Effector memory CD4-positive, alpha-beta T cell (primary cell): ENCODE data around the gene AGBL4.
"Not testable (repeated sequence)": the region's sequence is repeated elsewhere in the genome, so short reads cannot be mapped to it uniquely, and the experiment has no call there.

Source experiments
- DNase-seq, 3 donors: peaks; one replicate each; pipeline ENCODE4 v3.0.0-alpha.2; 2020
- H3K27ac ChIP-seq: 2 replicates; pipeline ENCODE4 v1.7.0; 2013; ENCODE audit warnings: mild to moderate bottlenecking, low read length, moderate library complexity; ENCODE audit not compliant: insufficient read depth, poor library complexity, severe bottlenecking
- H3K27me3 ChIP-seq: replicated peaks from 2 replicates; pipeline ENCODE4 v1.7.0; 2013; ENCODE audit warnings: mild to moderate bottlenecking, low read length; ENCODE audit not compliant: insufficient read depth, control insufficient read depth, poor library complexity, severe bottlenecking
- H3K36me3 ChIP-seq: 2 replicates; pipeline ENCODE4 v1.7.0; 2013; ENCODE audit warnings: mild to moderate bottlenecking, low read length, moderate library complexity; ENCODE audit not compliant: control insufficient read depth, insufficient read depth
- H3K4me1 ChIP-seq: 2 replicates; pipeline ENCODE4 v1.7.0; 2013; ENCODE audit warnings: low read length, mild to moderate bottlenecking; ENCODE audit not compliant: control insufficient read depth, insufficient read depth, poor library complexity, severe bottlenecking
- H3K4me3 ChIP-seq: 2 replicates; pipeline ENCODE4 v1.7.0; 2013; ENCODE audit warnings: low read length, low read depth, mild to moderate bottlenecking; ENCODE audit not compliant: insufficient read depth, poor library complexity, severe bottlenecking
- H3K9me3 ChIP-seq: 2 replicates; pipeline ENCODE4 v1.7.0; 2013; ENCODE audit warnings: mild to moderate bottlenecking, low read length, moderate library complexity; ENCODE audit not compliant: control insufficient read depth

Gene AGBL4

DNA sequence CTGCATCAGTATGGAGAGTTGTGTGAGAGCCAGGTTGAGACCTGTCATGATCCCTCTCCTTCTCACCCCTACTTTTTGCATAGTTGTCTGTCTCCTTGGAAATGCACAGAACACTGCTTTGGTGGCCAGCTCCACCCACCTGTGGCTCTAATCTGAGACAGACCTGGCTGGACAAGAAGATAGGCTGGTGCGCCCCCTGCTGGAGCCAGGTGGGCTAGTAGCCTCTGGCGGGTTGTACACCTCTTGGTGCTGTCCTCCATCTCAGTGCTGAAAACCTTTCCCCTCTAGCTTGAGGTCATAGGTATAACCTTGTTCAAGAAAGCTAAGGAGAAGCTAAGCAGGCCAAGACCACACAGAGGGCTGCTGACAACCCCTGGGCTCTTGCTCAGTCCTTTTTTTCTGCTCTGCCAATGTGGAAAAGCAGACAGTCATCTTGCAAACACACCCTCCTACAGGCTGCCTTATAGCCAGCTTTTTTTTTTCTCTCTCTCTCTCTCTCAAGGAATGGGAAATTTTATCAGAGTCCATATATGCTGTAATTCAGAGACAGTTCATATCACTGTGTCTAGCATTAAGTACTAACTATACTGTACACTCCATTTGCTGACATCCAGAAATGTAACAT, 1492.9 kb downstream of the AGBL4 start:
- no peak for DNase-seq

DNA sequence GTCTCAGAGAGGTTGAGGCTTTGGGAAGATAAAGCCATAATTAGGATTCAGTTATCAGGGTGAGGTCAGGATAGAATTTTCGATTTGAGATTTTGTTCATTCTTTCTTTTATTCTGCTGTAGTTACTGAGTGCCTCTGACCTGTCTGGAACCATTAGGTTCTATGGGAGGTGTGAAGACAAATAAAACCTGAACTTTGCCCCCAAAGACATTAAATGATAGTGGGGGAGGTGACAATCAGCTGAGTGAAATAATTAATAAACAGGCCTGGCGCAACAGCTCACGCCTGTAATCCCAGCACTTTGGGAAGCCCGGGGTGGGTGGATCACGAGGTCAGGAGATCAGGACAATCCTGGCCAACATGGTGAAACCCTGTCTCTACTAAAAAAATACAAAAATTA, 1496.7 kb downstream of the AGBL4 start:
- Histone ChIP-seq H3K27me3 (no peaks in the 10 kb centered on the region), H3K36me3 (no peaks in the 10 kb centered on the region), H3K4me3 (no peak overlapping the region), H3K9me3 (no peaks in the 10 kb centered on the region), H3K27ac (no peak overlapping the region), H3K4me1 (no peaks in the 10 kb centered on the region)
- DNase-seq: no peak

More for the DNA sequence above, 1492.9 kb downstream of the AGBL4 start:
- Histone ChIP-seq H3K4me3 (no peak overlapping the region), H3K9me3 (no peaks in the 10 kb centered on the region), H3K36me3 (no peaks in the 10 kb centered on the region), H3K27ac (no peak overlapping the region), H3K4me1 (no peaks in the 10 kb centered on the region), H3K27me3 (no peaks in the 10 kb centered on the region)

DNA sequence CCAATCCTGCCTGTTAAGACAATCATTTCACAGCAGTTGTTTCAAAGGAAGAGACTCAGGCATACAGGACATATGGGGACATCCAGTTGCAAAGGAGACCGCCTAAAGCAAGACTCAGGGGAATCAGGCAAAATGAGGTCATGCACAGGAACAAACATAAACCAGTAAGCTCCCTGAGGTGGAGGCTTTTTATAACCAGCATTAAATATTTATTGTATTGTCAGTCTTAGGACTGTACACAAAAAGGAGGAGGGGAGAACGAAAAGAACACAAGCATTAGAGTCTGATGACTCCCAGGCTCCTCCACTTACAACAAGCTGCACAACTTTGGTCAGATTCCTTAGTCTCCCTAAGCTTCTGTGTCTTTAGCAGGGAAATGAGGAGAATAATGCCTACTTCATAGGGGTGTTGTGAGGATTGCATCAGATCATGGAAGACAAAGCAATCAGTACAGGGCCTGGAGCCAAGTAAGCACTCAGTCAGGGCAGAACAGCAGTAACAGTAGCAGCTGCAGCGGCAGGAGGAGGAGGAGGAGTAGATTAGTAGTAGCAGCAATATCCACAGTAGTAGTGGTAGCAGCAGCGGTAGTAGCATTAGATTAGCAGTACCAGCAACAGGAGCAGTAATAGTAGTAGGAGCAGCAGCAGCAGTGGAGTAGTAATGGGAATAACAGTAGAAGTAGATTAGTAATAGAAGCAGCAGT, 1497.6 kb downstream of the AGBL4 start:
- H3K4me1 ChIP-seq: no peaks in the 10 kb centered on the region
- no peaks in the 10 kb centered on the region for H3K9me3 ChIP-seq
- DNase-seq: no peak
- H3K27ac ChIP-seq: no peak overlapping the region
- no peaks in the 10 kb centered on the region for H3K27me3 ChIP-seq
- H3K36me3 ChIP-seq: no peaks in the 10 kb centered on the region
- H3K4me3 ChIP-seq: no peak overlapping the region

DNA sequence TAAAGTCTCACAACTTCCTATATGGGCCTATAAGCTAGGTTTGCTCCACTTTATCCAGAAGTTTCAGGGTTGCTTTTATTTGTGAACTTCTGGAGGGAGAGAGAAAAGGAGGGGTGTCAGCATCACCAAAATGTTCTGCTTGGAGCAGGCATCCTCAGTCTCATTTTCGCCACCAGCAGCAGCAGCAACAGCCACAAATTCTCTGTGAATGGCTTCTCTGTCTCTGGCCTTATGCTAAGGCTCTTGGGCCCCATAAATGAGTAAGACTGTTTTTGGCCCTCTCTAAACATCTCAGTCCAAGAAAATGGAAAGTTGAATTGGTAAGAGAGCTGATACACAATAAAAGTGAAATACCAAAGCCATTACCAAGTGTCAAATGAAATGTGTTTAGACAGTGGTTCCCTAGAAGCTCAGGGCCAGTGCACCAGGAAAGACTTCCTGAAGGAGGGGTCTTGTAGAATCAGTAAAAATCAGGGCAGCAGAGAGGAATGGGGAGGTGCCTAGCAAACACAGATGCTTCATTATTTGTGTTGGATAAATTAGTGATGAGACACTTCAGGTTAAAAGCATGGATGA, 1498.8 kb downstream of the AGBL4 start:
- Histone ChIP-seq H3K4me3 (no peak overlapping the region), H3K27ac (no peak overlapping the region), H3K27me3 (no peaks in the 10 kb centered on the region), H3K9me3 (no peaks in the 10 kb centered on the region), H3K36me3 (no peaks in the 10 kb centered on the region), H3K4me1 (no peaks in the 10 kb centered on the region)
- DNase-seq: no peak

DNA sequence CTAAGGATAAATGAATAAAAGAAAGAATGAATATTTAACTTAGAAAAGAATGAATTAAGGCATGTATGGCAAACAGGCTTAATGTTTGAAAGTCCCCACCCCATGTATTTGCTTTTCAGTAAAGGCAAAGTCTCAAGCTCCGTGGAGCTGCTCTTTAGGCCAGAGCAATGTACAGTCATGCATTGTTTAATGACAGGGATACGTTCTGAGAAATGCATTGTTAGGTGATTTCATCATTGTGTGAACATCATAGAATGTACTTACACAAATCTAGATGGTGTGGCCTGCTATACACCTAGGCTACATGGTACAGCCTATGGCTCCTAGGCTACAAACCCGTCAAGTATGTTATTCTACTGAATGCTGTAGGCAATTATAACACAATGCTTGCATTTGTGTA, 1500.2 kb downstream of the AGBL4 start:
- no peaks in the 10 kb centered on the region for H3K4me1 ChIP-seq
- DNase-seq: no peak
- no peaks in the 10 kb centered on the region for H3K36me3 ChIP-seq
- H3K27me3 ChIP-seq: no peaks in the 10 kb centered on the region
- H3K4me3 ChIP-seq: no peak overlapping the region
- H3K27ac ChIP-seq: no peak overlapping the region
- H3K9me3 ChIP-seq: no peaks in the 10 kb centered on the region

DNA sequence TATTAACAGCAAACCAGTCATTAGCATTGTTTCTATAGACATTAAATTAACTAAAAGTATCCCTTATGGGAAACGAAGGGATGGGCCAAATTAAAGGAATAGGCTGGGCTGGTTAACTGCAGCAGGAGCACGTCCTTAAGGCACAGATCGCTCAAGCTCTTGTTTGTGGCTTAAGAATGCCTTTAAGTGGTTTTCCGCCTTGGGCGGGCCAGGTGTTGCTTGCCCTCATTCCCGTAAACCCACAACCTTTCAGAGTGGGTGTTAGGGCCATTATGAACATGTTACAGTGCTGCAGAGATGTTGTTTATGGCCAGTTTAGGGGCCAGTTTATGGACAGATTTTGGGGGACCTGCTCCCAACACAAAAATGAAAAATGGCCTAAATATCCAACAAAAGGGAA, 1503.9 kb downstream of the AGBL4 start:
- not testable (repeated sequence) for H3K36me3 ChIP-seq, H3K9me3 ChIP-seq, H3K4me1 ChIP-seq, H3K4me3 ChIP-seq, DNase-seq, H3K27me3 ChIP-seq, H3K27ac ChIP-seq

DNA sequence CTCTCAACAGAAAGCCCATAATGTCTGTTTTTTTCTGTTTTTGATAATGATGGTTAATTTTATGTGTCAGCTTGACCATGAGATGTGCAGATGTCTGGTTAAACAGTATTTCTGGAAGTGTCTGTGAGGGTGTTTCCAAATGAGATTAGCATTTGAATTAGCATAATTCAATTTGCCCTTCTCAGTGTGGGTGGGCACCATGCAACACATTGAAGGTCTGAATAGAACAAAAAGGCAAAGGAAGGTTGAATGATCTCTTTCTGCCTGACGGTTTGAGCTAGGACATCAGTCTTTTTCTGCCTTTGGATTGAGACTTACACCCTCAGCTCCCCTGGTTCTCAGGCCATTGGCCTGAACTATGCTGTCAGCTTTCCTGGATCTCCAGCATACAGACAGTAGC, 1516.9 kb downstream of the AGBL4 start:
- Histone ChIP-seq H3K27me3 (no peaks in the 10 kb centered on the region), H3K27ac (no peak overlapping the region), H3K4me1 (no peaks in the 10 kb centered on the region), H3K36me3 (no peaks in the 10 kb centered on the region), H3K4me3 (no peak overlapping the region), H3K9me3 (no peaks in the 10 kb centered on the region)
- DNase-seq: no peak

DNA sequence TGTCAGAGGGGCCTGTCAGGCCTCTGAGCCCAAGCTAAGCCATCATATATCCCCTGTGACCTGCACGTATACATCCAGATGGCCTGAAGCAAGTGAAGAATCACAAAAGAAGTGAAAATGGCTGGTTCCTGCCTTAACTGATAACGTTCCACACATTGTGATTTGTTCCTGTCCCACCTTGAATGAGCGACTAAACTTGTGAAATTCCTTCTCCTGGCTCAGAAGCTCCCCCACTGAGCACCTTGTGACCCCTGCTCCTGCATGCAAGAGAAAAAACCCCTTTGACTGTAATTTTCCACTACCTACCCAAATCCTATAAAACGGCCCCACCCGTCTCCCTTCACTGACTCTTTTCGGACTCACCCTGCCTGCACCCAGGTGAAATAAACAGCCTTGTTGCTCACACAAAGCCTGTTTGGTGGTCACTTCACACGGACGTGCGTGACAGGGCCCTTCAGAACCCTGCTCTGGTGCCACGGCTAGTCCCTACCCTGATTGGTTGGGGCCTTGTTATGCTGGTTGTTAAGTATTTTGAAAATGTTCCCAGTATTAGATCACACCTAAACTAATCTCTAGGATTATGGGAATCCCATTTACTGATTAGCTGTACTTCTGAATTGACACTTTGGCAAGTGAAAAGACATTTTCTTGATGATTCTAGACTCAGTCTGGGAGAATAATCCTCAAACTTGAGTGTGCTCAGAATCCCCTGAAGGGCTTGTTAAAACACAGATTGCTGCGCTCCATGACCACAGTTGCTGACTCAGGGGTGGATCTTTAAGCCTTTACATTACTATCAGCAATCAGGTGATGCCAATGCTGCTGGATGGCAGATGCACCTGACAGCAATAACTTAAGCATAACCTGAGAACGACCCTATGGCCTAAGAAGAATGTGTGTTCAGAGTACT, 1523.0 kb downstream of the AGBL4 start:
- H3K27ac ChIP-seq: no peak overlapping the region
- no peak for DNase-seq

DNA sequence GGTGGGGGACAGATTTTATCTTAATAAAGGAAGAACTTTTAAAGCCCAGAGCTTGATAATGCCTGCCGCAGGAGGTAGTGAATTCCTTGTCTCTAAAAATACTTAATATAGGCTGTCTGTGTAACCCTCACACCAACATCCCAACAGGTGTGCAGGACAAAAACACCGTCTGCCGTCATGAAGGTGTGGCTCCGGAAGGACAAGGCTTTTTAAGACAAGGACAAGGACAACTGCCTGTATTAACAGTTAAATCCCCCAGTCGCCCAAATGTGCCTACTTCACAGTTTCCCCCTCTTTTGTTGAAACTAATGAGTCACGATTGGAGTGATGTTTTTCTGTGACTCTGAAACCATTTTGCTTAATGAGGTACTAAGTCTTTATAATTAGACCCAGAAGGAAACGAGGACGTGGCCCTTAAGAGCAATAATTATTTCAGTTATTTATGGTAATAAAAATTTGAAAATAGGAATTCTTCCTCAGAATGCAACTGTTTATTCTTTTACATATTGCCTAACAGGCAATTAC, 1524.5 kb downstream of the AGBL4 start:
- DNase-seq: no peak
- Histone ChIP-seq H3K4me3 (no peak overlapping the region), H3K4me1 (no peaks in the 10 kb centered on the region), H3K27me3 (no peaks in the 10 kb centered on the region), H3K27ac (no peak overlapping the region), H3K9me3 (no peaks in the 10 kb centered on the region), H3K36me3 (no peaks in the 10 kb centered on the region)

More for the DNA sequence above, 1523.0 kb downstream of the AGBL4 start:
- Histone ChIP-seq H3K36me3 (no peaks in the 10 kb centered on the region), H3K27me3 (no peaks in the 10 kb centered on the region), H3K9me3 (no peaks in the 10 kb centered on the region), H3K4me3 (no peak overlapping the region), H3K4me1 (no peaks in the 10 kb centered on the region)
